OCI-M1 (cell line): Measurements from ENCODE around the gene B3GNT2.
"Not testable (repeated sequence)": the region's sequence is repeated elsewhere in the genome, so short reads cannot be mapped to it uniquely, and the experiment has no call there.

Source experiments
- DNase-seq: peaks from one replicate; lab custom pipeline; 2025; lab: John Stamatoyannopoulos, UW

Gene B3GNT2

DNA sequence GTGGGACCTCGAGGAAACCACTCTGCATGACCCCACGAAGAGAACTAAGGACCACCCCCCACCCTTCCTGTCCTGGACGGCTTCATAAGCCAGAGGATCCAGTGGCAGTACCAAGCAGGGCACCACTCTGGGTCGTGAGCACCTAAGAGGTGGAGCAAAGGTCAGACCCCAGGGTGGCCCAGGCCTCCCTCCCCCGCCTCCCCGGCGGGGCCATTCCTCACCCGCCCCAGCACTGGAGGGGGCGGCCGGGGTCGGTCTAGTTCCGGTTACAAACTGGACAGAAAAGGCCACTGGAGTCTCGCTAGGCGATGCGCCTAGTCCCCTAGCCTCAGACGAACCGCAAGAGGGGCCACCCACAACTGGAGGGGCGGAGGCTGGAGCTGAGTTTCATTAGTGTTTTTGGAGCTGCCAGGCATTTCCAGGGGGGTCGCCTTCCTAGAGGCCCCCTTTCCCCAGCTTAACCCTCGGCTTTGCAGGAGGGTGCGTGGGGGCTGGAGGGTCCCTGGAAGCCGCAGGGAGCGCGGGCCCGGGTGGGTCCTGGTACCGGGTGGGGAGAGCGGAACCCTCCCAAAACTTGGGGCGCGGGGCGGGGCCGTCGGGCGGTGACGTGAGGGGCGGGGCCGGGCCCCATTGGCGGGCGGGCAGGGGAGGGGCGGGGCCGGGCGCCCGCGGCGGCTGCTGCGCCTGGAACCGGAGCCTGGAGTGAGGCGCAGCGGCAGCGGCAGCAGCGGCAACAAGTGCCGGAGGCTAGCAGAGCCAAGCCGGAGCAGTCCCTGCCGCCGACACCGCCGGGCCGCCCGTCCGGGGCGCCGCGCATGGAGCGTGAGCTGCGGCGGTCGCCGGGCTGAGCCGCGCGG, at the start of gene B3GNT2:
Gene B3GNT2, plus strand, starts transcription at position 695 of the 857 bp plus-strand sequence. CDS start 26,106 bp downstream, outside the sequence.
- peak; percentile 75 for DNase-seq

- not testable (repeated sequence) for DNase-seq
These were observed 49.1 kb upstream of the B3GNT2 start for GRCh38 chr2:62146790-62147189.

- DNase-seq, result no peak
These were observed 48.2 kb upstream of the B3GNT2 start for GRCh38 chr2:62147610-62148301.

- DNase-seq, result peak; percentile 7
These were observed 46.2 kb upstream of the B3GNT2 start for GRCh38 chr2:62149708-62150107.

- no peak for DNase-seq
These were observed 45.2 kb upstream of the B3GNT2 start for GRCh38 chr2:62150597-62151305.

GRCh38 chr2:62151306-62151638, 44.6 kb upstream of the B3GNT2 start:
- DNase-seq, result no peak

- DNase-seq, result no peak
These were observed 43.9 kb upstream of the B3GNT2 start for GRCh38 chr2:62152000-62152399.

GRCh38 chr2:62156861-62157496, 38.9 kb upstream of the B3GNT2 start:
- no peak for DNase-seq

DNA sequence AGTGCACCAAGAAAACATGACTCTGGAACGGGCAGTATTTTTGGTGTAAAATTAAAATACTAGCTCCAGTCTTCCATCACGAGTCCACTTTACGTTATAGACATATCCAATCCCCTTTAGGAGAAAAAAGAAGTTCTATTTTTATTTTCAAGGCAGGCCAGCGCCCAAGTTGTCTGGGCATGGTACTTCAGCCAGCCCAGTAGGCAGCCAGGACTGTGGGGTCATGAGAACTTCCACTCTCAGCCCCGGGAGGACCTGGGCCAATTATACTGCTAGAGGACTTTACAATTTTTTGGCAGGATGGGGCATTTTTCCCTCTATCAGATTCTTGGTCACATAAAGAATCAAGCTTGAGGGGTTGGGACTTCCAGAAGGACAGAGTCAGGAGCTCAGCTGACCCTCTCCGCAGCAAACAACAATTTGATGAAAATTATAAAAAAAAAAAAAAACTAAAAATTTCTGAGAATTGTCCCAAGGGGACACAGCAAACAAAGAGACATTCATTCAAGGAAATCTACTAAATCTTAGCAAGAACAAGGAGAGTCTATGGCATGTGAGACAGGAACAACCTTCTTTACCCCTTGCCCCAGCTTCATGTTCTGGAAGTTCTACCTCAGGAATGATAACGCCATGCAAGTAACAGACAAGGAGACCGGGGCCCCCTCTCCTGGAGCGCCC, 37.3 kb upstream of the B3GNT2 start:
- no peak for DNase-seq

- not testable (repeated sequence) for DNase-seq
These were observed 35.2 kb upstream of the B3GNT2 start for GRCh38 chr2:62160691-62161090.

- DNase-seq, result peak; percentile 14
These were observed 32.6 kb upstream of the B3GNT2 start for GRCh38 chr2:62163106-62163831.

DNA sequence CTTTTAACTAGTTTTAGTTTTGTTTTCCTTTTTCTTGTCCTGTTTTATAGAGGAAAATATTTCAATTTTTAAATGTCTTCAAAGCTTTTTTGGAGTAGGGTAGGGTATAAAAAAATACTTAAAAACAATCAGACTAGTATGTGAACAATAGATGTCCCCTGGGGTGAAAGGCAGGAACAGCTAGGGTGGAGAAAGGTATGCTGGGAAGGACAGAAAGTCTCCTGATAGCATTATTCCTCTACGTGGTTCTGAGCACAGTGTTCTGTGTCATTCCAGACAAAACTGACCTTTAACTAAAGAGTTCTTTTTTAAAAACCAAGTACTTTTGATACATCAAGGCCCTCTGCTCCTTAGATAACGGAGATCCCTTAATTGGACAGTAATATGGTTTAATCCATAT, 32.1 kb upstream of the B3GNT2 start:
- no peak for DNase-seq

DNA sequence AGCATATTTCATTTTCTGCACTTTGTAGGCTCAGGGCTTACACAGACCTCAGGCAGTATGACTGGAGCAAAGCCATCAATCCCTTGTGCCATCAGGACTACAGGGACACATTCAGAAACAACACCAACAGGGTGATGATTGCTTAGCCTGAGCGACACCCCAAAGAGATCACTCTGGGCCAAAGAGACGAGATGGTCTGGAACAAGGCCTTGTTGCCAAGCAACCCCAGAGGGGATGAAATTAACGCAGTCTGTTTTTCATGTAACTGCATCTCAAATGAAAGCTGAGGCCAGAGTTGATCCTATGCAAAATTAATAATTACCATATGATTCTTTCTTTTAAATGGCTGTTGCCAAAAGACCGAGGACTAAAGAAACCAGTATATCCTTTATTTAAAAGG, 20.2 kb upstream of the B3GNT2 start:
- DNase-seq, result no peak

DNA sequence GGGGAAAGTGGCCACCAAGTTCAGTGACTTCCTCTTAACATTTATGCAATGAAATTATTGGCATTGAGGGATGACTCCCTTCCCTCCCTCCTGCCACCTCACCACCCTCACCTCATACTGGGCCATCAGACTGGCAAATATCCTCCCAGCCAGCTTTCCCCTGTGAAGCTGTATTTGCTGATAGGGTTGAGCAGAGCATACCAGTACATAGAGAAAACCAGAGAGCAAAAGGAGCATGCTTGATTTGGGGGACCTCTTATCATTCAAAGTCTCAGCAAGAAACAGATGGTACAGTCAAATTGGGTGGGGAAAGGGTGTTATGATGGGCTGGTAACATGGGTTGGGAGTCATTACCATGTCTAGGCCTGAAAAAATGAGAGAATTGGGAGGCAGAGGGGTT, 19.1 kb upstream of the B3GNT2 start:
- no peak for DNase-seq

- DNase-seq, result no peak
These were observed 18.4 kb upstream of the B3GNT2 start for GRCh38 chr2:62177392-62178049.

DNA sequence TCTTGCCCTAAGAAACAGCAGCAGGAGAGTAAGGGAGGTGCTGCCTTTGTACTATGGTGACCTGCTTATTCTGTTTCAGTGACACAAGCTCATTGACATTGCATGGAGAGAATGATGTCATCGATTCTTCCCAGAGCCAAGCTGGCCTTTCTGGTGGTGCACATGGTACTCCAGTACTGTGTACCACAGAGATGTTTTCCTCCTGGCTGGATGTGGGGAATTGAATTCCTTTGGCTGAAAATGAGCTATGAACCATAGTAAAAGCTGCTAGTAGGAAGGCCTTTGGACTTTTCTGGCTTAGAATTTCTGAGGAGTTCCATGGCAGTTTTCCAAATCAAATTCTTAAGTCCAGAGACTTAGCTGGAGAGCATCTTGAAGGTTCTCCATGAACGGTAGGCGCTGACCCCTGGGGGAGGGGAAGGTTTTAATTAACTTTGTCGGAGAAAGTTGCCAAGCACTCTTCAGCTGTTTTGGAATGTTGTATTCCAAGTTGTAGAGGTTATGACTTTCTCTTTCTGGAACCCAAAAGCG, 17.1 kb upstream of the B3GNT2 start:
- no peak for DNase-seq

DNA sequence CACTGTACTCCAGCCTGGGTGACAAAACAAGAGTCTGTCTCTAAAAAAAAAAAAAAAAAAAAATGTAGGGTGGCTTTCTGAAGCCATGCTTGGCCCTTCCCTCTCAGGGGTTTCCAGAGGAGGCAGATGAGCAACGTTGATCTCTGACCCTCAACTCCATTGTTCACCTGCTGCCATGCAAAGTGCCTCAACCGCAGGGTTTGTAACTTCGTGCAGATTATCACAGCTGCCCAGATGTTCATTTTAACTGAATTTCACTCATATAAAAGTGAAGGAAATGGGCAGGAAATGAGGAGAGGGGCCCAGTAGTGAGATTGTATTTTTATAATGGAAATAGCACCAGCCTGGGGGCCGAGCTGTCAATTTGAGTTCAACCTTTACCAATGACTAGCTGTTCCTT, 14.9 kb upstream of the B3GNT2 start:
- DNase-seq, result no peak

- no peak for DNase-seq
These were observed 14.1 kb upstream of the B3GNT2 start for GRCh38 chr2:62181843-62182242.

GRCh38 chr2:62184512-62185230, 11.2 kb upstream of the B3GNT2 start:
- no peak for DNase-seq
